ENCODE measurements around the gene S100G. TPM values are rescaled to one million over a fixed set of nuclear protein-coding genes. Genes with fewer than 3 reads are reported as not detected.

S100G gene
- total RNA-seq, 4 donors from 2014 or later = not detected

- Histone ChIP-seq H3K27ac (no peak overlapping the region), H3K27me3 (no peaks in the 10 kb centered on the region), H3K36me3 (peaks cover 0 to 25% (median 0%) of the 10 kb centered on the region in 3 donors)
Measured at GRCh38 chrX:16683007-16683664, 33.2 kb downstream of the S100G start.

GRCh38 chrX:16687514-16687913, 37.6 kb downstream of the S100G start:
- Histone ChIP-seq H3K4me1 (no peaks in the 10 kb centered on the region), H3K36me3 (peaks cover 0 to 26% (median 0%) of the 10 kb centered on the region in 3 donors), H3K4me3 (no peak overlapping the region), H3K27me3 (no peaks in the 10 kb centered on the region), H3K9me3 (no peaks in the 10 kb centered on the region), H3K27ac (no peak overlapping the region)
- DNase-seq = no peak
- TF ChIP-seq POLR2A (IDR thresholded peaks at IDR 0.05) (no peak), CTCF (IDR thresholded peaks at IDR 0.05) (no peak)

More at GRCh38 chrX:16683007-16683664, 33.2 kb downstream of the S100G start:
- Histone ChIP-seq H3K4me1 (no peaks in the 10 kb centered on the region), H3K9me3 (no peaks in the 10 kb centered on the region), H3K4me3 (no peak overlapping the region)
- no peak for DNase-seq
- no peak for TF ChIP-seq CTCF (IDR thresholded peaks at IDR 0.05)
- no peak for TF ChIP-seq POLR2A (IDR thresholded peaks at IDR 0.05)

- Histone ChIP-seq H3K36me3 (peaks cover 0 to 20% (median 0%) of the 10 kb centered on the region in 3 donors), H3K27ac (no peak overlapping the region), H3K4me3 (no peak overlapping the region), H3K27me3 (no peaks in the 10 kb centered on the region), H3K9me3 (no peaks in the 10 kb centered on the region), H3K4me1 (no peaks in the 10 kb centered on the region)
- TF ChIP-seq CTCF (IDR thresholded peaks at IDR 0.05) (peak; percentile 62 to 87 (median 74)), POLR2A (IDR thresholded peaks at IDR 0.05) (no peak)
- DNase-seq = peak; percentile 63 to 88 (median 68)
Measured at GRCh38 chrX:16695079-16695676, 45.2 kb downstream of the S100G start.

- H3K4me3 ChIP-seq = no peak overlapping the region
Measured at GRCh38 chrX:16696956-16697355, 47.0 kb downstream of the S100G start.

GRCh38 chrX:16699389-16699788, 49.4 kb downstream of the S100G start:
- Histone ChIP-seq H3K27ac (no peak overlapping the region), H3K36me3 (no peaks in the 10 kb centered on the region), H3K27me3 (no peaks in the 10 kb centered on the region), H3K4me1 (no peaks in the 10 kb centered on the region), H3K9me3 (no peaks in the 10 kb centered on the region), H3K4me3 (no peak overlapping the region)
- TF ChIP-seq POLR2A (IDR thresholded peaks at IDR 0.05) (no peak), CTCF (IDR thresholded peaks at IDR 0.05) (no peak)
- no peak for DNase-seq

More at GRCh38 chrX:16696956-16697355, 47.0 kb downstream of the S100G start:
- H3K36me3 ChIP-seq = peaks cover 0 to 10% (median 0%) of the 10 kb centered on the region in 3 donors
- TF ChIP-seq CTCF (IDR thresholded peaks at IDR 0.05) (no peak), POLR2A (IDR thresholded peaks at IDR 0.05) (no peak)
- no peaks in the 10 kb centered on the region for H3K4me1 ChIP-seq
- DNase-seq = no peak
- H3K27me3 ChIP-seq = no peaks in the 10 kb centered on the region
- no peaks in the 10 kb centered on the region for H3K9me3 ChIP-seq
- H3K27ac ChIP-seq = no peak overlapping the region

Measured in Peyer's patch (tissue), 4 donors.